ENCODE measurements around the gene ERCC8. TPM values are rescaled to one million over a fixed set of nuclear protein-coding genes. Genes with fewer than 3 reads are reported as not detected.

ERCC8 gene
- total and polyA plus RNA-seq, 2 of the 8 experiments (the other 6 are each of a cell fraction or from before 2014, with no cell fraction given), result 17.3 TPM

DNA sequence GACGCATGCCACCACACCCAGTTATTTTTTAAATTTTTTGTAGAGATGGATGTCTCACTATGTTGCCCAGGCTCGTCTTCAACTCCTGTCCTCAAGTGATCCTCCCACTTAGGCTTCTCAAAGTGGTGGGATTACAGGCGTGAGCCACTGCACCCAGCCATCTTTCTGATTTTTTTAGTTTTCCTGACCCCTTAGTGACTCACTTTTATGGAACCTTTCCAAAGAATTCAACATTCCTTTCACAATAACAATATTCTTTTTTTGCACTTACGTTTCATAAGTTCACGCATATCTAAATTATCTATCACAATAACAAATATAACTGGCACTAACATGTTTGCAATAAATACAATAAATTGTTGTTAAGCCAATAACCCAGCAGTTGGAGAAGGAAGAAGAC is 109.3 kb downstream of the ERCC8 start:
- no peak for FAIRE-seq
- Histone ChIP-seq H3K27me3 (replicated peaks in 1 of 4; ENCODE audit: control insufficient read depth in 3 of 4, extremely low read depth in 1 of 4, insufficient read depth in 3 of 4, low read length in 3 of 4) (no peaks in the 10 kb centered on the region), H3K14ac (ENCODE audit: insufficient read length) (no peak overlapping the region), H3K4me3 (ENCODE audit: extremely low read depth in 1 of 4, insufficient read depth in 2 of 4, low read depth in 3 of 4, low read length in 4 of 4) (no peak overlapping the region), H4K5ac (ENCODE audit: insufficient read length, low read depth, low read length) (no peak overlapping the region), H2BK5ac (ENCODE audit: low read depth, low read length) (no peak overlapping the region), H3K9ac (replicated peaks in 1 of 4; ENCODE audit: extremely low read depth in 1 of 4, low read depth in 3 of 4, low read length in 3 of 4) (no peak overlapping the region), H3K36me3 (ENCODE audit: control insufficient read depth in 2 of 4, insufficient read depth in 4 of 4, low read length in 3 of 4) (no peaks in the 10 kb centered on the region), H2BK20ac (ENCODE audit: low read length) (no peak overlapping the region), H3K23me2 (ENCODE audit: low read depth, low read length) (no peaks in the 10 kb centered on the region), H3K27ac (ENCODE audit: low read depth, low read length) (no peak overlapping the region), H3K79me1 (ENCODE audit: low read depth, low read length) (no peaks in the 10 kb centered on the region; the same call in 1 of the 2 replicates), H4K20me1 (replicated peaks in 1 of 2; ENCODE audit: control insufficient read depth in 1 of 2, insufficient read depth in 2 of 2, low read length in 2 of 2) (no peaks in the 10 kb centered on the region), H3K4me2 (ENCODE audit: insufficient read depth in 1 of 2, low read depth in 2 of 2, low read length in 2 of 2) (no peak overlapping the region), H2AFZ (ENCODE audit: low read length) (no peak overlapping the region), H2AK5ac (ENCODE audit: low read depth, low read length) (0 out of 2 replicates have a peak overlapping the region, but pooled peaks have one; percentile 47), H2BK15ac (ENCODE audit: low read length) (no peak overlapping the region), H2BK12ac (ENCODE audit: low read depth, low read length) (no peak overlapping the region; the same call in 1 of the 2 replicates), H3K4ac (replicated peaks; ENCODE audit: insufficient read length, low read depth, low read length) (no peak overlapping the region), H4K91ac (replicated peaks; ENCODE audit: insufficient read length, low read length) (no peak overlapping the region), H3K18ac (ENCODE audit: extremely low read depth, low read length) (no peak overlapping the region), H4K8ac (ENCODE audit: extremely low read depth, insufficient read depth, low read length) (no peak overlapping the region), H2BK120ac (replicated peaks; ENCODE audit: low read depth, low read length) (no peak overlapping the region), H3K9me3 (ENCODE audit: insufficient read depth in 2 of 2, low read depth in 1 of 2, low read length in 1 of 2) (no peaks in the 10 kb centered on the region), H3K23ac (ENCODE audit: insufficient read length) (no peak overlapping the region), H3K56ac (replicated peaks; ENCODE audit: insufficient read length, low read depth, low read length) (no peak overlapping the region), H3K79me2 (ENCODE audit: control insufficient read depth in 1 of 2, insufficient read depth in 2 of 2, low read length in 2 of 2) (peaks cover 0 to 2% of the 10 kb centered on the region in 2 experiments; a peak in 1 of 4 replicates), H3K4me1 (replicated peaks in 1 of 4; ENCODE audit: control insufficient read depth in 3 of 4, insufficient read depth in 4 of 4, low read length in 3 of 4) (peaks cover 0 to 6% (median 5%) of the 10 kb centered on the region in 4 experiments; a peak in 4 of 7 replicates)
- POLR2A ChIA-PET (ENCODE audit: partially characterized antibody), result interaction anchor here (0.7 to 2.3 kb wide), 4 partner anchors 8 to 136 kb away, joined by 3 to 13 read pairs (median 4); partner anchors contain the start of genes DEPDC1B and ELOVL7
- WGBS, 2 experiments (ENCODE audit: extremely low coverage in 1 of 2, insufficient coverage in 1 of 2, insufficient read length in 1 of 2, insufficient replicate concordance in 2 of 2, low coverage in 1 of 2, low lambda C conversion rate in 2 of 2, missing lambda C conversion rate in 1 of 2), result 83 to 100% methylated on average over 2 to 5 of the region's 5 CpGs
- no peak for DNase-seq (ENCODE audit: low read depth in 1 of 2, low spot score in 2 of 2)
- no peak for TF ChIP-seq CREB1 (IDR thresholded peaks at IDR 0.05)
- TF ChIP-seq ATF3 (IDR thresholded peaks at IDR 0.05; ENCODE audit: insufficient read depth, low read depth, low read length), result no peak
- no peak for TF ChIP-seq NRF1 (IDR thresholded peaks at IDR 0.05; ENCODE audit: low read depth, low read length)
- no peak for TF ChIP-seq JUN (IDR thresholded peaks at IDR 0.05; ENCODE audit: low read depth, low read length)
- no peak for TF ChIP-seq MAFK (IDR thresholded peaks at IDR 0.05; ENCODE audit: low read depth, low read length)
- no peak for TF ChIP-seq CTBP2 (IDR thresholded peaks at IDR 0.05; ENCODE audit: borderline replicate concordance, insufficient read depth, insufficient read length, low read length)
- TF ChIP-seq SP2 (IDR thresholded peaks at IDR 0.05; ENCODE audit: low read length), result no peak
- CTCF ChIA-PET (ENCODE audit: partially characterized antibody), result interaction anchor here (0.9 to 1.3 kb wide), 3 partner anchors 19 to 135 kb away, joined by 3 to 5 read pairs (median 3); partner anchors contain the start of gene DEPDC1B
